ENCODE results near the gene ZNF532. TPM values are rescaled to one million over a fixed set of nuclear protein-coding genes. Genes with fewer than 3 reads are reported as not detected.
"Not testable (repeated sequence)": the region's sequence is repeated elsewhere in the genome, so short reads cannot be mapped to it uniquely, and the experiment has no call there.

ZNF532 gene
- total RNA-seq, 1 donor from 2014 or later = 77.1 TPM

DNA sequence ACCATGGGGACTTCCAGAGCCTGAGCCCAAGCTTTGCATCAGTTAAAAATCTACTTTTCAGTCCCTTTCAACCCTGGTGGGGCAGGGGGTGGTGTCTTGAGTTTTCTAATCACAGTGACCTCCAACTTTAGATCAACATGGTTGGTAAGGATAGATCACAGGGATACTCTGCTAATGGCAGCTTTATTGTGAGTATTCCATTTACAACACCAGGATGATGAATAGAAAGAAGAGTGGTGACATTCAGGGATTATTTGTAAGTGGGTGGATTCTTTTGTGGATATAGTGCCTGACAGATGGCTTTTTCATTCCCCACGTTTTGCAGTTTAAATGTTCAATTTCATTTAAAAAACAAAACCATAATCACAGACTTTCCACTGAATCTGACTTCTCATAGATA, 51.3 kb downstream of the ZNF532 start:
- no peak for DNase-seq (ENCODE audit: extremely low spot score in 2 of 2)
- H3K4me3 ChIP-seq = no peak overlapping the region
- H3K9me3 ChIP-seq = no peaks in the 10 kb centered on the region
- H3K27ac ChIP-seq = no peak overlapping the region
- intact Hi-C loops (cut with DNase I) = no loop called here
- no peak for TF ChIP-seq POLR2AphosphoS5 (IDR thresholded peaks at IDR 0.05; ENCODE audit: insufficient read depth in 1 of 2, low read depth in 1 of 2)
- no peak for TF ChIP-seq POLR2A (IDR thresholded peaks at IDR 0.05)
- TF ChIP-seq, protein P1, sequence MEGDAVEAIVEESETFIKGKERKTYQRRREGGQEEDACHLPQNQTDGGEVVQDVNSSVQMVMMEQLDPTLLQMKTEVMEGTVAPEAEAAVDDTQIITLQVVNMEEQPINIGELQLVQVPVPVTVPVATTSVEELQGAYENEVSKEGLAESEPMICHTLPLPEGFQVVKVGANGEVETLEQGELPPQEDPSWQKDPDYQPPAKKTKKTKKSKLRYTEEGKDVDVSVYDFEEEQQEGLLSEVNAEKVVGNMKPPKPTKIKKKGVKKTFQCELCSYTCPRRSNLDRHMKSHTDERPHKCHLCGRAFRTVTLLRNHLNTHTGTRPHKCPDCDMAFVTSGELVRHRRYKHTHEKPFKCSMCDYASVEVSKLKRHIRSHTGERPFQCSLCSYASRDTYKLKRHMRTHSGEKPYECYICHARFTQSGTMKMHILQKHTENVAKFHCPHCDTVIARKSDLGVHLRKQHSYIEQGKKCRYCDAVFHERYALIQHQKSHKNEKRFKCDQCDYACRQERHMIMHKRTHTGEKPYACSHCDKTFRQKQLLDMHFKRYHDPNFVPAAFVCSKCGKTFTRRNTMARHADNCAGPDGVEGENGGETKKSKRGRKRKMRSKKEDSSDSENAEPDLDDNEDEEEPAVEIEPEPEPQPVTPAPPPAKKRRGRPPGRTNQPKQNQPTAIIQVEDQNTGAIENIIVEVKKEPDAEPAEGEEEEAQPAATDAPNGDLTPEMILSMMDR (IDR thresholded peaks at IDR 0.05) = no peak
- H3K4me1 ChIP-seq = peaks cover 21% of the 10 kb centered on the region
- peaks cover 0 to 25% of the 10 kb centered on the region in 2 donors for H3K36me3 ChIP-seq
- no peaks in the 10 kb centered on the region for H3K27me3 ChIP-seq

DNA sequence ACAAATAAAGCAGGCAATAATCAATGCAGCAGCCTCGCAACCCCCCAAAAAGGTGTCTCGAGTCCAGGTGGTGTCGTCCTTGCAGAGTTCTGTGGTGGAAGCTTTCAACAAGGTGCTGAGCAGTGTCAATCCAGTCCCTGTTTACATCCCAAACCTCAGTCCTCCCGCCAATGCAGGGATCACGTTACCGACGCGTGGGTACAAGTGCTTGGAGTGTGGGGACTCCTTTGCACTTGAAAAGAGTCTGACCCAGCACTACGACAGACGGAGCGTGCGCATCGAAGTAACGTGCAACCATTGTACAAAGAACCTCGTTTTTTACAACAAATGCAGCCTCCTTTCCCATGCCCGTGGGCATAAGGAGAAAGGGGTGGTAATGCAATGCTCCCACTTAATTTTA, 55.3 kb downstream of the ZNF532 start:
- H3K4me1 ChIP-seq; H3K9me3 ChIP-seq; DNase-seq (ENCODE audit: extremely low spot score in 2 of 2); H3K4me3 ChIP-seq; H3K27ac ChIP-seq; H3K27me3 ChIP-seq; intact Hi-C loops (cut with DNase I): not testable (repeated sequence)
- peaks cover 0 to 43% of the 10 kb centered on the region in 2 donors for H3K36me3 ChIP-seq

DNA sequence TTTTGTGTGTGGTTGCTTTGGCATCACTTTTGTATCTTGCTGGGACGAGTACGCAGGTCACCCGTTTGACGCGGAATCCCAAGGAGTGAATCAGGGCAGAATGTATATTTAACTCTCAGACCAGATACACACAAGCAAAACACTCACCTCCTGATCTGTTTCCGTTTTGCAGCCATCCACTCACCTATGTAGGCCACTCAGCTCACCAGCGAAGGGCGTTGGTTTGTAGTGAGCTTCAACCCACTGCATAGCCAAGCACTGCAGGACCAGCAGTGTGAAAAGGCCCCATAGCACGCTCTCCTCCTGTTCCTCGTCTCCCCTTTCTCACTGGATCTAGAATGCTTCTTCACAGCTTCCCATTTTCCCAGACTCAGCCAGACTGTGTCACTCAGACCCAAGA, 58.3 kb downstream of the ZNF532 start:
- intact Hi-C loops (cut with DNase I) = no loop called here
- no peak for DNase-seq (ENCODE audit: extremely low spot score in 2 of 2)
- Histone ChIP-seq H3K4me3 (no peak overlapping the region), H3K9me3 (no peaks in the 10 kb centered on the region), H3K27ac (no peak overlapping the region), H3K36me3 (peaks cover 0 to 37% of the 10 kb centered on the region in 2 donors), H3K4me1 (peaks cover 12% of the 10 kb centered on the region), H3K27me3 (no peaks in the 10 kb centered on the region)
- TF ChIP-seq POLR2AphosphoS5 (IDR thresholded peaks at IDR 0.05; ENCODE audit: insufficient read depth in 1 of 2, low read depth in 1 of 2) (no peak), POLR2A (IDR thresholded peaks at IDR 0.05) (no peak)
- TF ChIP-seq, protein P1 (IDR thresholded peaks at IDR 0.05) = no peak

DNA sequence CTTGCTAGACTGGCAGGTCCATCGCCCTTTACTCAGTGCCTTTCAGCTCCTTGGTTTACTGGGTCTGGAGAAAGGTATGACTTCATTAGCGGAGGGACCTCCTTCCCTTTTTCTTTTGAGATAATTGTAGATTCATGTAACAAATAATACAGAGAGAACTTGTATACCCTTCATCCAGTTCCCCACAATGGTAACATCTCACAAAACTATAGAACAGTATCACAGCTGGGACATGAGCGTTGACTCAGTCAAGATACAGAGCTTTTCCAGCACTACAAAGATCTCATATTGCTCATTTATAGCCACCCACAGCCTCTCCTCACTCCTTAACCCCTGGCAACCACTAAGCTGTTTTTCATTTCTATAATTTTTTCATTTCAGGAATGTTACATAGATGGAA, 59.8 kb downstream of the ZNF532 start:
- Histone ChIP-seq H3K36me3 (peaks cover 0 to 30% of the 10 kb centered on the region in 2 donors), H3K27ac (no peak overlapping the region), H3K4me1 (peaks cover 20% of the 10 kb centered on the region), H3K4me3 (no peak overlapping the region), H3K27me3 (no peaks in the 10 kb centered on the region), H3K9me3 (no peaks in the 10 kb centered on the region)
- no peak for TF ChIP-seq POLR2A (IDR thresholded peaks at IDR 0.05)
- TF ChIP-seq POLR2AphosphoS5 (IDR thresholded peaks at IDR 0.05; ENCODE audit: insufficient read depth in 1 of 2, low read depth in 1 of 2) = no peak
- TF ChIP-seq, protein P1 (IDR thresholded peaks at IDR 0.05) = no peak
- intact Hi-C loops (cut with DNase I) = no loop called here
- DNase-seq (ENCODE audit: extremely low spot score in 2 of 2) = no peak

DNA sequence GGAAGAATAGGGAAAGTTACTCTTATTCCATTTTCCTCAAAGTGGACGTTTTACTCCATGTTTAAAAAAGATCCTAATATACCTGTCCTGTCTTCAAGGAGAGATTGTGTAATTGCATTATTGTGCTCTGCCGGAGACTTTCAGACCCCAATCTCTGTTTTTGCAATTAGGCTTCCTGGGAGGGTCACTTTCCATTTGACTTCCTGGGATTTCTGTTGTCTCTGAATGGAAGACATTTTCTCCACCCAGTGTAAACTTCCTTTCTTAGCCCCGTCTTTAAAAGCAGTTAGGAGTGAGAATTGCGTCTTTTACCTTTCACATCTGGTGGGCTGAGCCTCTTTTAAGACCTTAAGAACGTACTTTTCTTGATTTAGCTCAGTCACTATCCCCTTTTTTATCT, 63.0 kb downstream of the ZNF532 start:
- DNase-seq (ENCODE audit: extremely low spot score in 2 of 2) = no peak
- Histone ChIP-seq H3K27me3 (no peaks in the 10 kb centered on the region), H3K4me1 (peaks cover 20% of the 10 kb centered on the region), H3K36me3 (peaks cover 0 to 19% of the 10 kb centered on the region in 2 donors), H3K27ac (no peak overlapping the region), H3K4me3 (no peak overlapping the region), H3K9me3 (no peaks in the 10 kb centered on the region)
- intact Hi-C loops (cut with DNase I) = no loop called here
- TF ChIP-seq POLR2A (IDR thresholded peaks at IDR 0.05) (no peak), POLR2AphosphoS5 (IDR thresholded peaks at IDR 0.05; ENCODE audit: insufficient read depth in 1 of 2, low read depth in 1 of 2) (no peak)
- TF ChIP-seq, protein P1 (IDR thresholded peaks at IDR 0.05) = no peak

DNA sequence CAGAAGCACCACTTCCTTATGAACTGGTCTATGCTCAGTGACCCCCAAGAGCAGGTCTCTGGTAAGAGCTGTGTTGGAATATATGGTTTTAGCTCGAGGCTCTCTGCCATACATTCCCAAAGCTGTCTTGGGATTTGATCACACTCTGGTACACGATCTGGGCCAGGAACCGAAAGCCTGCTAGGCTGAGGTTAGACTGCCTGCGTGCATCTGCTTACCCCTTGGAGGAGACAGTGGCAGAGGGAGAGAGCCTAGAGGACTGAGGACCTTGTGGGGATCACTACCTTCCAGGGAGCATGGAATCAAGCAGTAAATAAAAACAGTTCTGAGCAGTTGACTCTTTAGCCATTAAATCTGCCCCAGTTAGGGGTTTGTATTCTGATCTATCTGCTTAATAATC, 63.7 kb downstream of the ZNF532 start:
- H3K4me1 ChIP-seq = peaks cover 20% of the 10 kb centered on the region
- H3K4me3 ChIP-seq = no peak overlapping the region
- DNase-seq (ENCODE audit: extremely low spot score in 2 of 2) = no peak
- H3K9me3 ChIP-seq = no peaks in the 10 kb centered on the region
- TF ChIP-seq, protein P1 (IDR thresholded peaks at IDR 0.05) = no peak
- TF ChIP-seq POLR2AphosphoS5 (IDR thresholded peaks at IDR 0.05; ENCODE audit: insufficient read depth in 1 of 2, low read depth in 1 of 2) = no peak
- TF ChIP-seq POLR2A (IDR thresholded peaks at IDR 0.05) = no peak
- peaks cover 0 to 14% of the 10 kb centered on the region in 2 donors for H3K36me3 ChIP-seq
- H3K27me3 ChIP-seq = no peaks in the 10 kb centered on the region
- no peak overlapping the region for H3K27ac ChIP-seq
- intact Hi-C loops (cut with DNase I) = no loop called here
